H1 (cell line): Measurements from ENCODE around the gene NPFFR1. TPM values are rescaled to one million over a fixed set of nuclear protein-coding genes. Genes with fewer than 3 reads are reported as not detected.

Source experiments
- CTCF ChIA-PET: fragments of 300-600 bp; sonication (Branson Sonifier 250); formaldehyde crosslinking; loops from one replicate; lab custom pipeline; 2021; ENCODE audit not compliant: partially characterized antibody; lab: Charles Lee
- POLR2A ChIA-PET: fragments of 300-600 bp; sonication (Branson Sonifier 250); formaldehyde crosslinking; loops from one replicate; lab custom pipeline; 2021; ENCODE audit warnings: inconsistent platforms; ENCODE audit not compliant: partially characterized antibody; lab: Charles Lee
- DNase-seq, 2 experiments: peaks; one replicate each; pipeline versions ENCODE4 v3.0.0 to v3.0.0-alpha.2; 2010 to 2022; ENCODE audit warnings: low spot score in 2 of 2, low read depth in 1 of 2, mixed read lengths in 1 of 2
- FAIRE-seq: peaks from 2 replicates; lab custom pipeline; 2011; peaks lifted over from hg19 to GRCh38; lab: Jason Lieb, UNC
- H2AFZ ChIP-seq: 2 replicates; pipeline ENCODE4 v1.8.1; 2012; ENCODE audit warnings: low read length, inconsistent platforms
- H2AK5ac ChIP-seq: 2 replicates; pipeline ENCODE4 v1.6.1; 2013; ENCODE audit warnings: low read depth, low read length
- H2BK120ac ChIP-seq: replicated peaks from 2 replicates; pipeline ENCODE3; 2013; ENCODE audit warnings: low read depth, low read length, inconsistent platforms
- H2BK12ac ChIP-seq: 2 replicates; pipeline ENCODE4 v1.6.1; 2013; ENCODE audit warnings: low read depth, low read length
- H2BK15ac ChIP-seq: 2 replicates; pipeline ENCODE4 v1.6.1; 2013; ENCODE audit warnings: low read length
- H2BK20ac ChIP-seq: 2 replicates; pipeline ENCODE4 v1.6.1; 2013; ENCODE audit warnings: low read length
- H2BK5ac ChIP-seq: 2 replicates; pipeline ENCODE4 v1.6.1; 2013; ENCODE audit warnings: low read depth, low read length
- H3K14ac ChIP-seq: 2 replicates; pipeline ENCODE4 v1.6.1; 2013; ENCODE audit warnings: inconsistent platforms; ENCODE audit not compliant: insufficient read length
- H3K18ac ChIP-seq: 2 replicates; pipeline ENCODE4 v1.6.1; 2013; ENCODE audit warnings: low read length; ENCODE audit errors: extremely low read depth
- H3K23ac ChIP-seq: 2 replicates; pipeline ENCODE4 v1.6.1; 2013; ENCODE audit warnings: inconsistent platforms; ENCODE audit not compliant: insufficient read length
- H3K23me2 ChIP-seq: 2 replicates; pipeline ENCODE4 v1.6.1; 2013; ENCODE audit warnings: low read depth, low read length
- H3K27ac ChIP-seq: 2 replicates; pipeline ENCODE4 v1.6.1; 2011; ENCODE audit warnings: low read depth, low read length, inconsistent platforms
- H3K27me3 ChIP-seq, 4 experiments: replicated peaks in 1 of 4; 1 replicate in 1 of 4; 2 replicates in 3 of 4; pipeline versions ENCODE4 v1.6.1 to v1.8.1; 2011 to 2013; ENCODE audit warnings: low read length in 3 of 4, mild to moderate bottlenecking in 3 of 4, inconsistent platforms in 2 of 4, mixed read lengths in 2 of 4, moderate library complexity in 1 of 4; ENCODE audit not compliant: control insufficient read depth in 3 of 4, insufficient read depth in 3 of 4; ENCODE audit errors: extremely low read depth in 1 of 4
- H3K36me3 ChIP-seq, 4 experiments: 2 replicates each; pipeline versions ENCODE4 v1.6.1 to v1.8.1; 2011 to 2013; ENCODE audit warnings: mild to moderate bottlenecking in 4 of 4, low read length in 3 of 4, moderate library complexity in 2 of 4, control low read depth in 1 of 4, inconsistent platforms in 1 of 4; ENCODE audit not compliant: insufficient read depth in 4 of 4, control insufficient read depth in 2 of 4
- H3K4ac ChIP-seq: replicated peaks from 2 replicates; pipeline ENCODE3; 2013; ENCODE audit warnings: low read length, low read depth, mixed read lengths, inconsistent platforms; ENCODE audit not compliant: insufficient read length
- H3K4me1 ChIP-seq, 4 experiments: replicated peaks in 1 of 4; 1 replicate in 1 of 4; 2 replicates in 3 of 4; pipeline versions ENCODE4 v1.6.1 to v1.8.1; 2011 to 2013; ENCODE audit warnings: low read length in 3 of 4, inconsistent platforms in 2 of 4, mixed read lengths in 1 of 4; ENCODE audit not compliant: insufficient read depth in 4 of 4, control insufficient read depth in 3 of 4
- H3K4me2 ChIP-seq, 2 experiments: 2 replicates each; pipeline versions ENCODE4 v1.6.1 to v1.8.1; 2011 to 2013; ENCODE audit warnings: low read depth in 2 of 2, low read length in 2 of 2, control low read depth in 1 of 2, inconsistent platforms in 1 of 2, mild to moderate bottlenecking in 1 of 2; ENCODE audit not compliant: insufficient read depth in 1 of 2
- H3K4me3 ChIP-seq, 4 experiments: fragments of 200-600, 300-600 bp in 1 of 4; sonication (generic), shearing (Covaris generic), sonication (Bioruptor Twin) in 1 of 4; 2 replicates each; pipeline versions ENCODE4 v1.5.1 to v1.8.1; 2011 to 2016; ENCODE audit warnings: low read length in 4 of 4, low read depth in 3 of 4, control low read depth in 2 of 4, inconsistent platforms in 2 of 4, mild to moderate bottlenecking in 2 of 4, mixed read lengths in 1 of 4, moderate library complexity in 1 of 4; ENCODE audit not compliant: insufficient read depth in 2 of 4; ENCODE audit errors: extremely low read depth in 1 of 4
- H3K56ac ChIP-seq: replicated peaks from 2 replicates; pipeline ENCODE3; 2013; ENCODE audit warnings: low read depth, mild to moderate bottlenecking, mixed read lengths, low read length, inconsistent platforms; ENCODE audit not compliant: insufficient read length
- H3K79me1 ChIP-seq: 2 replicates; pipeline ENCODE4 v1.6.1; 2013; ENCODE audit warnings: low read depth, low read length, control low read depth
- H3K79me2 ChIP-seq, 2 experiments: 2 replicates each; pipeline versions ENCODE4 v1.6.1 to v1.8.1; 2012 to 2013; ENCODE audit warnings: low read length in 2 of 2, mild to moderate bottlenecking in 2 of 2, inconsistent platforms in 1 of 2; ENCODE audit not compliant: insufficient read depth in 2 of 2, control insufficient read depth in 1 of 2
- H3K9ac ChIP-seq, 4 experiments: replicated peaks in 1 of 4; 1 replicate in 1 of 4; 2 replicates in 3 of 4; pipeline versions ENCODE4 v1.6.1 to v1.8.1; 2011 to 2013; ENCODE audit warnings: low read depth in 3 of 4, low read length in 3 of 4, control low read depth in 2 of 4, mild to moderate bottlenecking in 2 of 4, moderate library complexity in 2 of 4, inconsistent platforms in 1 of 4; ENCODE audit errors: extremely low read depth in 1 of 4
- H3K9me3 ChIP-seq, 2 experiments: 2 replicates each; pipeline versions ENCODE4 v1.6.1 to v1.8.1; 2012 to 2013; ENCODE audit warnings: mild to moderate bottlenecking in 2 of 2, moderate library complexity in 2 of 2, control low read depth in 1 of 2, inconsistent platforms in 1 of 2, low read depth in 1 of 2, low read length in 1 of 2, mixed read lengths in 1 of 2; ENCODE audit not compliant: insufficient read depth in 2 of 2
- H4K20me1 ChIP-seq, 2 experiments: replicated peaks in 1 of 2; 2 replicates each; pipeline versions ENCODE3 to v1.8.1; 2011 to 2013; ENCODE audit warnings: inconsistent platforms in 2 of 2, low read length in 2 of 2, mild to moderate bottlenecking in 1 of 2; ENCODE audit not compliant: insufficient read depth in 2 of 2, control insufficient read depth in 1 of 2
- H4K5ac ChIP-seq: 2 replicates; pipeline ENCODE4 v1.6.1; 2013; ENCODE audit warnings: low read length, low read depth, mixed read lengths, inconsistent platforms; ENCODE audit not compliant: insufficient read length
- H4K8ac ChIP-seq: 2 replicates; pipeline ENCODE4 v1.8.0; 2013; ENCODE audit warnings: mild to moderate bottlenecking, moderate library complexity, low read length, inconsistent platforms; ENCODE audit not compliant: insufficient read depth; ENCODE audit errors: extremely low read depth
- H4K91ac ChIP-seq: replicated peaks from 2 replicates; pipeline ENCODE3; 2013; ENCODE audit warnings: low read length, mixed read lengths, inconsistent platforms; ENCODE audit not compliant: insufficient read length
- EZH2 ChIP-seq: fragments of 200-600 bp; sonication (generic); IDR thresholded peaks from 2 replicates; pipeline ENCODE4 v1.7.1; 2012; ENCODE audit warnings: low read depth, mild to moderate bottlenecking, moderate library complexity, low read length, inconsistent platforms; ENCODE audit not compliant: severe bottlenecking
- SUZ12 ChIP-seq: fragments of 200-600 bp; sonication (generic); IDR thresholded peaks from 2 replicates; pipeline ENCODE4 v1.6.1; 2012; ENCODE audit warnings: mild to moderate bottlenecking, inconsistent platforms, low read length, moderate library complexity, mixed read lengths
- ZNF274 ChIP-seq: IDR thresholded peaks from 2 replicates; pipeline ENCODE4 v1.7.0; 2012; ENCODE audit warnings: low read length, borderline replicate concordance; ENCODE audit errors: extremely low read depth
- WGBS, 2 experiments: shearing (Covaris generic) in 1 of 2; methylation state at CpG; one replicate each; pipeline versions ENCODE4 v1.1.6 to v1.1.7; 2013 to 2015; ENCODE audit warnings: low lambda C conversion rate in 2 of 2, mixed read lengths in 2 of 2, inconsistent platforms in 1 of 2, low coverage in 1 of 2, missing lambda C conversion rate in 1 of 2; ENCODE audit not compliant: insufficient replicate concordance in 2 of 2, insufficient coverage in 1 of 2, insufficient read length in 1 of 2; ENCODE audit errors: extremely low coverage in 1 of 2, missing lambda C conversion rate in 1 of 2; 5-methylcytosine and 5-hydroxymethylcytosine counted together
- polyA plus RNA-seq, 7 experiments: library from polyadenylated mRNA; depleted of rRNA in 3 of 7; stranded (reverse) in 5 of 7; unstranded in 2 of 7; fragments of >200 nt in 5 of 7; fragments of 200-250 nt in 2 of 7; gene quantifications; 1 replicate in 5 of 7; 2 replicates in 1 of 7; 4 replicates in 1 of 7; pipeline versions ENCODE4 v1.2.1 to v1.2.3, GENCODE V29; 2011 to 2013; ENCODE audit warnings: missing spikeins in 2 of 7, mixed read lengths in 2 of 7
- total RNA-seq: library from RNA; stranded (reverse); fragmentation: NEBNext Ultra II Directional; extraction: Animal tissue kit (Norgen Biotek cat#: 25700); gene quantifications from 2 replicates; pipeline ENCODE4 v1.2.1, GENCODE V29; 2021

NPFFR1 gene
- total and polyA plus RNA-seq, 2 of the 8 experiments (the other 6 are each of a cell fraction or from before 2014, with no cell fraction given) = 0.02 to 0.06 TPM

GRCh38 chr10:70232859-70233108, 51.0 kb downstream of the NPFFR1 start:
- H3K9me3 ChIP-seq = no peaks in the 10 kb centered on the region
- H4K91ac ChIP-seq = no peak overlapping the region
- peak overlapping the region; percentile 53 for H3K4ac ChIP-seq
- WGBS, 2 experiments = 1% methylated on average over 15 of the region's 18 CpGs; no CpG with 5 or more reads in 1 of the 2 experiments
- peak overlapping the region; percentile 91 for H4K8ac ChIP-seq
- H3K9ac ChIP-seq = peak overlapping the region in 2 of 4 experiments; percentile 16 to 43; a peak in 4 of 7 replicates
- H2AFZ ChIP-seq = no peak overlapping the region
- no peak overlapping the region; the same call in 1 of the 2 replicates for H3K18ac ChIP-seq
- ChIA-PET CTCF (interaction anchor here (0.8 to 3.0 kb wide), 7 partner anchors 11 to 165 kb away, joined by 3 to 23 read pairs (median 9); no protein-coding TSS in a partner anchor), POLR2A (interaction anchor here (0.6 to 3.1 kb wide), 3 partner anchors 9 to 129 kb away, joined by 3 to 12 read pairs (median 5); no protein-coding TSS in a partner anchor)
- no peak overlapping the region for H3K27ac ChIP-seq
- H3K27me3 ChIP-seq = peaks cover 0 to 4% (median 0%) of the 10 kb centered on the region in 4 experiments; a peak in 2 of 7 replicates
- no peak for FAIRE-seq
- no peak overlapping the region for H2BK12ac ChIP-seq
- peaks cover 5% of the 10 kb centered on the region; the same call in 1 of the 2 replicates for H3K79me1 ChIP-seq
- H4K20me1 ChIP-seq = no peaks in the 10 kb centered on the region
- TF ChIP-seq EZH2 = peak; percentile 42
- TF ChIP-seq ZNF274 = no peak
- peak; percentile 13; the same call in 1 of the 2 replicates for TF ChIP-seq SUZ12
- H2BK20ac ChIP-seq = no peak overlapping the region
- no peak for DNase-seq
- peak overlapping the region; percentile 67 to 75 (median 68) for H3K4me3 ChIP-seq
- H3K23me2 ChIP-seq = peaks cover 12% of the 10 kb centered on the region
- H3K4me1 ChIP-seq = peaks cover 0 to 7% (median 2%) of the 10 kb centered on the region in 4 experiments; a peak in 4 of 7 replicates
- H3K56ac ChIP-seq = no peak overlapping the region
- H3K79me2 ChIP-seq = peaks cover 0 to 19% of the 10 kb centered on the region in 2 experiments; a peak in 3 of 4 replicates
- H2BK15ac ChIP-seq = no peak overlapping the region
- no peak overlapping the region for H3K14ac ChIP-seq
- no peak overlapping the region for H2BK120ac ChIP-seq
- H3K36me3 ChIP-seq = peaks cover 5 to 16% (median 10%) of the 10 kb centered on the region in 4 experiments; a peak in 5 of 8 replicates
- no peak overlapping the region for H4K5ac ChIP-seq
- no peak overlapping the region for H3K23ac ChIP-seq
- no peak overlapping the region for H2AK5ac ChIP-seq
- H3K4me2 ChIP-seq = peak overlapping the region; percentile 75 to 91
- no peak overlapping the region for H2BK5ac ChIP-seq
